ENCODE data around the gene RSPH6A.

The RSPH6A gene

GRCh38 chr19:45771311-45771933 is 43.7 kb downstream of the RSPH6A start:
- Histone ChIP-seq H3K9ac (ENCODE audit: low read length) (peak overlapping the region; percentile 72), H3K36me3 (ENCODE audit: control insufficient read depth, insufficient read depth, low read length) (peaks cover 5% of the 10 kb centered on the region), H3K9me3 (ENCODE audit: control insufficient read depth, low read length) (no peaks in the 10 kb centered on the region), H3K4me1 (ENCODE audit: control insufficient read depth, insufficient read depth, low read length) (peaks cover 47% of the 10 kb centered on the region), H3K4me3 (ENCODE audit: low read length) (peak overlapping the region; percentile 63), H3K27me3 (ENCODE audit: control insufficient read depth, insufficient read depth, low read length) (peaks cover 8% of the 10 kb centered on the region)

GRCh38 chr19:45770192-45771101 is 44.7 kb downstream of the RSPH6A start:
- H3K36me3 ChIP-seq (ENCODE audit: control insufficient read depth, insufficient read depth, low read length), result peaks cover 5% of the 10 kb centered on the region
- H3K9ac ChIP-seq (ENCODE audit: low read length), result peak overlapping the region; percentile 72
- peaks cover 52% of the 10 kb centered on the region for H3K4me1 ChIP-seq (ENCODE audit: control insufficient read depth, insufficient read depth, low read length)
- H3K4me3 ChIP-seq (ENCODE audit: low read length), result peak overlapping the region; percentile 63
- no peaks in the 10 kb centered on the region for H3K9me3 ChIP-seq (ENCODE audit: control insufficient read depth, low read length)
- peaks cover 8% of the 10 kb centered on the region for H3K27me3 ChIP-seq (ENCODE audit: control insufficient read depth, insufficient read depth, low read length)

- Histone ChIP-seq H3K4me1 (ENCODE audit: control insufficient read depth, insufficient read depth, low read length) (peaks cover 52% of the 10 kb centered on the region), H3K4me3 (ENCODE audit: low read length) (peak overlapping the region; percentile 38), H3K9me3 (ENCODE audit: control insufficient read depth, low read length) (no peaks in the 10 kb centered on the region), H3K27me3 (ENCODE audit: control insufficient read depth, insufficient read depth, low read length) (peaks cover 12% of the 10 kb centered on the region), H3K36me3 (ENCODE audit: control insufficient read depth, insufficient read depth, low read length) (peaks cover 5% of the 10 kb centered on the region), H3K9ac (ENCODE audit: low read length) (peak overlapping the region; percentile 67)
Measured at GRCh38 chr19:45769821-45770191, 45.3 kb downstream of the RSPH6A start.

GRCh38 chr19:45768984-45769782 is 45.9 kb downstream of the RSPH6A start, which contains the start of gene SIX5:
TSS of gene SIX5 (minus strand) at chr19:45769252. CDS start at chr19:45768844, 408 bp downstream.
- Histone ChIP-seq H3K4me1 (ENCODE audit: control insufficient read depth, insufficient read depth, low read length) (peaks cover 52% of the 10 kb centered on the region), H3K4me3 (ENCODE audit: low read length) (peak within 1 kb of the TSS; percentile 56), H3K9ac (ENCODE audit: low read length) (peak within 1 kb of the TSS; percentile 80), H3K27me3 (ENCODE audit: control insufficient read depth, insufficient read depth, low read length) (peaks cover 13% of the 10 kb centered on the region), H3K9me3 (ENCODE audit: control insufficient read depth, low read length) (no peaks in the 10 kb centered on the region), H3K36me3 (ENCODE audit: control insufficient read depth, insufficient read depth, low read length) (peaks cover 5% of the 10 kb centered on the region)

- peaks cover 49% of the 10 kb centered on the region for H3K4me1 ChIP-seq (ENCODE audit: control insufficient read depth, insufficient read depth, low read length)
- peaks cover 5% of the 10 kb centered on the region for H3K36me3 ChIP-seq (ENCODE audit: control insufficient read depth, insufficient read depth, low read length)
- no peaks in the 10 kb centered on the region for H3K9me3 ChIP-seq (ENCODE audit: control insufficient read depth, low read length)
- H3K4me3 ChIP-seq (ENCODE audit: low read length), result peak overlapping the region; percentile 36
- H3K27me3 ChIP-seq (ENCODE audit: control insufficient read depth, insufficient read depth, low read length), result peaks cover 18% of the 10 kb centered on the region
- peak overlapping the region; percentile 80 for H3K9ac ChIP-seq (ENCODE audit: low read length)
Measured at GRCh38 chr19:45768655-45768983, 46.5 kb downstream of the RSPH6A start.

- Histone ChIP-seq H3K36me3 (ENCODE audit: control insufficient read depth, insufficient read depth, low read length) (peaks cover 5% of the 10 kb centered on the region), H3K27me3 (ENCODE audit: control insufficient read depth, insufficient read depth, low read length) (peaks cover 23% of the 10 kb centered on the region), H3K9me3 (ENCODE audit: control insufficient read depth, low read length) (no peaks in the 10 kb centered on the region), H3K9ac (ENCODE audit: low read length) (peak overlapping the region; percentile 68), H3K4me3 (ENCODE audit: low read length) (peak overlapping the region; percentile 56), H3K4me1 (ENCODE audit: control insufficient read depth, insufficient read depth, low read length) (peaks cover 44% of the 10 kb centered on the region)
Measured at GRCh38 chr19:45767881-45768654, 47.0 kb downstream of the RSPH6A start.

GRCh38 chr19:45767410-45767880 is 47.7 kb downstream of the RSPH6A start:
- peak overlapping the region; percentile 68 for H3K9ac ChIP-seq (ENCODE audit: low read length)
- H3K36me3 ChIP-seq (ENCODE audit: control insufficient read depth, insufficient read depth, low read length), result no peaks in the 10 kb centered on the region
- H3K4me3 ChIP-seq (ENCODE audit: low read length), result peak overlapping the region; percentile 56
- peaks cover 23% of the 10 kb centered on the region for H3K27me3 ChIP-seq (ENCODE audit: control insufficient read depth, insufficient read depth, low read length)
- H3K9me3 ChIP-seq (ENCODE audit: control insufficient read depth, low read length), result no peaks in the 10 kb centered on the region
- peaks cover 37% of the 10 kb centered on the region for H3K4me1 ChIP-seq (ENCODE audit: control insufficient read depth, insufficient read depth, low read length)

GRCh38 chr19:45766869-45767346 is 48.2 kb downstream of the RSPH6A start:
- peak overlapping the region; percentile 68 for H3K9ac ChIP-seq (ENCODE audit: low read length)
- peaks cover 32% of the 10 kb centered on the region for H3K4me1 ChIP-seq (ENCODE audit: control insufficient read depth, insufficient read depth, low read length)
- H3K36me3 ChIP-seq (ENCODE audit: control insufficient read depth, insufficient read depth, low read length), result no peaks in the 10 kb centered on the region
- no peaks in the 10 kb centered on the region for H3K9me3 ChIP-seq (ENCODE audit: control insufficient read depth, low read length)
- no peak overlapping the region for H3K4me3 ChIP-seq (ENCODE audit: low read length)
- H3K27me3 ChIP-seq (ENCODE audit: control insufficient read depth, insufficient read depth, low read length), result peaks cover 23% of the 10 kb centered on the region

GRCh38 chr19:45766296-45766868 is 48.7 kb downstream of the RSPH6A start:
- no peak overlapping the region for H3K4me3 ChIP-seq (ENCODE audit: low read length)
- H3K36me3 ChIP-seq (ENCODE audit: control insufficient read depth, insufficient read depth, low read length), result no peaks in the 10 kb centered on the region
- no peaks in the 10 kb centered on the region for H3K9me3 ChIP-seq (ENCODE audit: control insufficient read depth, low read length)
- H3K9ac ChIP-seq (ENCODE audit: low read length), result peak overlapping the region; percentile 68
- H3K27me3 ChIP-seq (ENCODE audit: control insufficient read depth, insufficient read depth, low read length), result peaks cover 23% of the 10 kb centered on the region
- H3K4me1 ChIP-seq (ENCODE audit: control insufficient read depth, insufficient read depth, low read length), result peaks cover 27% of the 10 kb centered on the region

- Histone ChIP-seq H3K4me1 (ENCODE audit: control insufficient read depth, insufficient read depth, low read length) (peaks cover 21% of the 10 kb centered on the region), H3K4me3 (ENCODE audit: low read length) (no peak overlapping the region)
Measured at GRCh38 chr19:45765702-45766295, 49.3 kb downstream of the RSPH6A start.

More at GRCh38 chr19:45765702-45766295, 49.3 kb downstream of the RSPH6A start:
- Histone ChIP-seq H3K9ac (ENCODE audit: low read length) (no peak overlapping the region), H3K9me3 (ENCODE audit: control insufficient read depth, low read length) (no peaks in the 10 kb centered on the region), H3K36me3 (ENCODE audit: control insufficient read depth, insufficient read depth, low read length) (no peaks in the 10 kb centered on the region), H3K27me3 (ENCODE audit: control insufficient read depth, insufficient read depth, low read length) (peaks cover 18% of the 10 kb centered on the region)
